ENCODE measurements around the gene ADNP2. TPM values are rescaled to one million over a fixed set of nuclear protein-coding genes. Genes with fewer than 3 reads are reported as not detected.

Gene ADNP2
- total RNA-seq, 1 experiment from 2014 or later: 14.3 TPM

- Mint-ChIP-seq H3K4me1 (ENCODE audit: low read depth, unreplicated experiment) (no peaks in the 10 kb centered on the region), H3K4me3 (ENCODE audit: low read depth, unreplicated experiment) (no peak overlapping the region), H3K36me3 (ENCODE audit: insufficient read depth, unreplicated experiment) (peaks cover 4% of the 10 kb centered on the region), H3K27ac (ENCODE audit: unreplicated experiment) (no peak overlapping the region), H3K27me3 (ENCODE audit: unreplicated experiment) (no peaks in the 10 kb centered on the region), H3K9me3 (ENCODE audit: low read depth, unreplicated experiment) (peaks cover 4% of the 10 kb centered on the region)
- TF ChIP-seq, protein P1, sequence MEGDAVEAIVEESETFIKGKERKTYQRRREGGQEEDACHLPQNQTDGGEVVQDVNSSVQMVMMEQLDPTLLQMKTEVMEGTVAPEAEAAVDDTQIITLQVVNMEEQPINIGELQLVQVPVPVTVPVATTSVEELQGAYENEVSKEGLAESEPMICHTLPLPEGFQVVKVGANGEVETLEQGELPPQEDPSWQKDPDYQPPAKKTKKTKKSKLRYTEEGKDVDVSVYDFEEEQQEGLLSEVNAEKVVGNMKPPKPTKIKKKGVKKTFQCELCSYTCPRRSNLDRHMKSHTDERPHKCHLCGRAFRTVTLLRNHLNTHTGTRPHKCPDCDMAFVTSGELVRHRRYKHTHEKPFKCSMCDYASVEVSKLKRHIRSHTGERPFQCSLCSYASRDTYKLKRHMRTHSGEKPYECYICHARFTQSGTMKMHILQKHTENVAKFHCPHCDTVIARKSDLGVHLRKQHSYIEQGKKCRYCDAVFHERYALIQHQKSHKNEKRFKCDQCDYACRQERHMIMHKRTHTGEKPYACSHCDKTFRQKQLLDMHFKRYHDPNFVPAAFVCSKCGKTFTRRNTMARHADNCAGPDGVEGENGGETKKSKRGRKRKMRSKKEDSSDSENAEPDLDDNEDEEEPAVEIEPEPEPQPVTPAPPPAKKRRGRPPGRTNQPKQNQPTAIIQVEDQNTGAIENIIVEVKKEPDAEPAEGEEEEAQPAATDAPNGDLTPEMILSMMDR (IDR thresholded peaks at IDR 0.05; ENCODE audit: unreplicated experiment): no peak
- no TSS peak for BruUV-seq (replicated peaks)
- CTCF ChIA-PET: no interaction called here
- no peak for DNase-seq
- intact Hi-C loops (cut with micrococcal nuclease; ENCODE audit: unreplicated experiment): no loop called here
Measured at GRCh38 chr18:80074183-80074582, 34.9 kb upstream of the ADNP2 start.

GRCh38 chr18:80074697-80075096 is 34.4 kb upstream of the ADNP2 start:
- H3K9me3 Mint-ChIP-seq (ENCODE audit: low read depth, unreplicated experiment): peaks cover 5% of the 10 kb centered on the region
- CTCF ChIA-PET: no interaction called here
- no peak overlapping the region for H3K27ac Mint-ChIP-seq (ENCODE audit: unreplicated experiment)
- no peaks in the 10 kb centered on the region for H3K4me1 Mint-ChIP-seq (ENCODE audit: low read depth, unreplicated experiment)
- intact Hi-C loops (cut with micrococcal nuclease; ENCODE audit: unreplicated experiment): no loop called here
- BruUV-seq (replicated peaks): no TSS peak
- no peak for DNase-seq
- peaks cover 4% of the 10 kb centered on the region for H3K36me3 Mint-ChIP-seq (ENCODE audit: insufficient read depth, unreplicated experiment)
- TF ChIP-seq, protein P1 (IDR thresholded peaks at IDR 0.05; ENCODE audit: unreplicated experiment): no peak
- no peak overlapping the region for H3K4me3 Mint-ChIP-seq (ENCODE audit: low read depth, unreplicated experiment)
- H3K27me3 Mint-ChIP-seq (ENCODE audit: unreplicated experiment): no peaks in the 10 kb centered on the region

GRCh38 chr18:80075940-80076339 is 33.1 kb upstream of the ADNP2 start:
- CTCF ChIA-PET: no interaction called here
- Mint-ChIP-seq H3K9me3 (ENCODE audit: low read depth, unreplicated experiment) (peaks cover 7% of the 10 kb centered on the region), H3K36me3 (ENCODE audit: insufficient read depth, unreplicated experiment) (peaks cover 4% of the 10 kb centered on the region), H3K27me3 (ENCODE audit: unreplicated experiment) (no peaks in the 10 kb centered on the region), H3K4me3 (ENCODE audit: low read depth, unreplicated experiment) (no peak overlapping the region), H3K4me1 (ENCODE audit: low read depth, unreplicated experiment) (no peaks in the 10 kb centered on the region), H3K27ac (ENCODE audit: unreplicated experiment) (no peak overlapping the region)
- intact Hi-C loops (cut with micrococcal nuclease; ENCODE audit: unreplicated experiment): no loop called here
- DNase-seq: no peak
- BruUV-seq (replicated peaks): no TSS peak
- TF ChIP-seq, protein P1 (IDR thresholded peaks at IDR 0.05; ENCODE audit: unreplicated experiment): no peak

GRCh38 chr18:80076379-80076778 is 32.7 kb upstream of the ADNP2 start:
- H3K27me3 Mint-ChIP-seq (ENCODE audit: unreplicated experiment): no peaks in the 10 kb centered on the region

More at GRCh38 chr18:80076379-80076778, 32.7 kb upstream of the ADNP2 start:
- TF ChIP-seq, protein P1 (IDR thresholded peaks at IDR 0.05; ENCODE audit: unreplicated experiment): no peak
- Mint-ChIP-seq H3K4me3 (ENCODE audit: low read depth, unreplicated experiment) (no peak overlapping the region), H3K27ac (ENCODE audit: unreplicated experiment) (no peak overlapping the region), H3K36me3 (ENCODE audit: insufficient read depth, unreplicated experiment) (peaks cover 4% of the 10 kb centered on the region), H3K9me3 (ENCODE audit: low read depth, unreplicated experiment) (peaks cover 7% of the 10 kb centered on the region), H3K4me1 (ENCODE audit: low read depth, unreplicated experiment) (no peaks in the 10 kb centered on the region)
- DNase-seq: no peak
- intact Hi-C loops (cut with micrococcal nuclease; ENCODE audit: unreplicated experiment): no loop called here
- CTCF ChIA-PET: no interaction called here
- BruUV-seq (replicated peaks): no TSS peak
